GM12872 (cell line): Measurements from ENCODE around the gene ANKMY1.

Experiments used
- TF ChIP-seq, protein P1 (sequence below): IDR thresholded peaks from 3 replicates; pipeline ENCODE4 v1.5.1; 2011; ENCODE audit warnings: low read depth, mild to moderate bottlenecking, low read length, moderate library complexity; ENCODE audit not compliant: insufficient read depth

ANKMY1 gene

DNA sequence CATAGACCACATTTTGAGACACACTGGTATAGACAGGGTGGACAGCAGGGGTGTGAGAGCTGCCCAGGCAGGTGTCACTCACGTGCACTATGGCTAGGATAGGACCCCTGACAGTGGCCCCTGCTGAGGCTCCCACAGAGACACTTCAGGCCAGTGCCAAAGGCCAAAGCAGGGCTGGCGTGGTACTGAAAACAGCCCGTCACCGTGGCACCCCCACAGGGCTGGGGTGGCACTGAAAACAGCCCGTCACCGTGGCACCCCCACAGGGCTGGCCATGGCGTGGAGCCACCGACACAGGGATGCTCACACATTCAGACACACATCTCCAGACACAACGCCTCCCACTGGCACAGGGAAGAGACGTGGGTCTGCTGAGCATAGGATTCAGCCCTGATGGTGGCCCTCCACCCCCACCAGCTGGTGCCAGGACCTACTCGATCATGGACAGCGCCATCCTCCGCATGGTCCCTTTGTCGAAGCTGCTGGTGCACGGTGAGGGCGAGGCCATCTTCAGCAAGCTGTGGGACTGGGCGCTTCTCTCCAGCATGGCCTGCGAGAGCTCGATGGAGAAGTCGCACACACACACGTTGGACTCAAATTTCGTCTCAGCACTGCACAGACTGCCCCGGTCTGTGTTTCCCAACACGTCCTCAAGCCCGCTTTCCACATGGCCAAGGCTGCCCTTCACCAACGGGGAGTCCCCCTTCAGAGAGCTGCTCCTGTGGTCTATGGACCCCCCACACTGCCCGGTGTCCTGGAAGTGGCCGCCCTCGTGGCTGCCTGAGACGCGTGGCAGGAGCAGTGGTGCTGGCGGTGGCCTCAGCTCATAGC lies 34.1 kb downstream of the ANKMY1 start:
- TF ChIP-seq, protein P1, sequence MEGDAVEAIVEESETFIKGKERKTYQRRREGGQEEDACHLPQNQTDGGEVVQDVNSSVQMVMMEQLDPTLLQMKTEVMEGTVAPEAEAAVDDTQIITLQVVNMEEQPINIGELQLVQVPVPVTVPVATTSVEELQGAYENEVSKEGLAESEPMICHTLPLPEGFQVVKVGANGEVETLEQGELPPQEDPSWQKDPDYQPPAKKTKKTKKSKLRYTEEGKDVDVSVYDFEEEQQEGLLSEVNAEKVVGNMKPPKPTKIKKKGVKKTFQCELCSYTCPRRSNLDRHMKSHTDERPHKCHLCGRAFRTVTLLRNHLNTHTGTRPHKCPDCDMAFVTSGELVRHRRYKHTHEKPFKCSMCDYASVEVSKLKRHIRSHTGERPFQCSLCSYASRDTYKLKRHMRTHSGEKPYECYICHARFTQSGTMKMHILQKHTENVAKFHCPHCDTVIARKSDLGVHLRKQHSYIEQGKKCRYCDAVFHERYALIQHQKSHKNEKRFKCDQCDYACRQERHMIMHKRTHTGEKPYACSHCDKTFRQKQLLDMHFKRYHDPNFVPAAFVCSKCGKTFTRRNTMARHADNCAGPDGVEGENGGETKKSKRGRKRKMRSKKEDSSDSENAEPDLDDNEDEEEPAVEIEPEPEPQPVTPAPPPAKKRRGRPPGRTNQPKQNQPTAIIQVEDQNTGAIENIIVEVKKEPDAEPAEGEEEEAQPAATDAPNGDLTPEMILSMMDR = no peak

DNA sequence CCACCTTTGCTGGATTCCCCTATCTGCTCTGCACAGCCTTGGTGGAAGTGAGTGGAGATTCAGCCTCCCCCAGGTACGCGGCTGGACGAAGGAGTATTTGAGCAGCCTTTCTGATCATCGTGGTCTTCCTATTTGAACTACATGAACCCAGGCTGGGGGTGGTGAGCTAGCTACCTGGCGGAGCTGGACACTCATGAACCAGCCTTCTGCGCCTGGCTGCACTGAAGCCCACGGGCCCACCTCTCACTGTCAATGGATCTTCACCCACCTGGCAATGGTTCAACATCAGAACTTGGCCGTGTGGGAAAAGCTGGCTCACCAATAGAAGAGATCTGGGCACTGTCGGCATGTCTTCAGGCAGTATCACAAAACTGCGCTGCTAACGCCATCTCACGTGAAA lies 35.4 kb downstream of the ANKMY1 start:
- TF ChIP-seq, protein P1 = no peak

DNA sequence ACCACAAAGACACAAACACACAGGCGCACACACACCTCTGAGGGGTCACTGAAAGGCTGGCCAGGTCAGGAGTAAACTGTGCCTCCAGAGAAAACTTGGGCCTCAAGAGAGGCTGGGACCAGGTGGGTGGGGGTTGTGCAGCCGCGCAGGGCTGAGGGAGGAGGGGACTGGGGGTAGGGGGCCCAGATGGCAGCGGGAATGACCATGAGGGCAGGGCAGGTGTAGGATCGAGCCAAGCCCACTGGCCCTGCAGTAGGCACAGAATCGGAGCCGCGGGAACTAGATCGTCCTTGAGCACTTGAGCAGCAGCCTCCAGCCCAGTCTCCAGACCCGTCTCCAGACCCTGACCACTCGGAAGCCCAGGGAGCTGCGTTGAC lies 36.8 kb downstream of the ANKMY1 start:
- TF ChIP-seq, protein P1 = no peak

DNA sequence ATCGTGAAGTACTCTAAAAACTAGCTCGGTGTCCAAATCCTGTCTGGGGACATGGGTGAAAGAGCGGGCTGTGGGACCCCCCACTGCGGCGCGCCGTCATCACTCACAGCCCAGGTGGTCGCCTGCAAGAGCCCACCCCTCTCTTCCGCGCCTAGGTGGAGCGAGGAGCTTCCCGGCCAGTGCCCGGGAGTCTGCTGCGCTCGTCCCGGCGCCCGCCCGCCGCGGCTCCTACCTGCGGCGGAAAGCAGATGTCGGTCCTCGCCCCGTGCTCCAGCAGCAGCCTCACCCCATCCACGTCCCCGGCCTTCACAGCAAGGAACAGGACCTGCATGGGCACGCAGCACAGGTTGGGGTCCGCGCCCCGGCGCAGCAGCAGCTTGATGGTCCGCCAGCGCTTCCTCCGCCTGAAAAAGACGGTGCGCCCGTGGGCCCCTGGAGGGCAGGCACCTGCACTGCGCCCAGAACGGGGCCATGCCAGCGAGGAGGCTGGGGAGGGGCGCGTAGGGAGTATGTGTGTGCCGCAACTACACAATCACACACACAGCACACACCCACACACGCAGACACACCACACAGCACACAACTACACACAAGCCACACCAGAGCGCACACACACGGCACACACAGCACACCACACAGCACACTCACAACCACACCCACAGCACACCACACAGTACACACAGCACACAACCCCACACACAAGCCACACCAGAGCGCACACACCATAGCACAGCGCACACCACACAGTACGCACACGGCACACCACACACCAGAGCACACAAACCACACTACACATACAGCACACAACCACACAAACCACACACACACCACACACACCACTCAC lies 37.4 kb downstream of the ANKMY1 start:
- TF ChIP-seq, protein P1 = no peak

DNA sequence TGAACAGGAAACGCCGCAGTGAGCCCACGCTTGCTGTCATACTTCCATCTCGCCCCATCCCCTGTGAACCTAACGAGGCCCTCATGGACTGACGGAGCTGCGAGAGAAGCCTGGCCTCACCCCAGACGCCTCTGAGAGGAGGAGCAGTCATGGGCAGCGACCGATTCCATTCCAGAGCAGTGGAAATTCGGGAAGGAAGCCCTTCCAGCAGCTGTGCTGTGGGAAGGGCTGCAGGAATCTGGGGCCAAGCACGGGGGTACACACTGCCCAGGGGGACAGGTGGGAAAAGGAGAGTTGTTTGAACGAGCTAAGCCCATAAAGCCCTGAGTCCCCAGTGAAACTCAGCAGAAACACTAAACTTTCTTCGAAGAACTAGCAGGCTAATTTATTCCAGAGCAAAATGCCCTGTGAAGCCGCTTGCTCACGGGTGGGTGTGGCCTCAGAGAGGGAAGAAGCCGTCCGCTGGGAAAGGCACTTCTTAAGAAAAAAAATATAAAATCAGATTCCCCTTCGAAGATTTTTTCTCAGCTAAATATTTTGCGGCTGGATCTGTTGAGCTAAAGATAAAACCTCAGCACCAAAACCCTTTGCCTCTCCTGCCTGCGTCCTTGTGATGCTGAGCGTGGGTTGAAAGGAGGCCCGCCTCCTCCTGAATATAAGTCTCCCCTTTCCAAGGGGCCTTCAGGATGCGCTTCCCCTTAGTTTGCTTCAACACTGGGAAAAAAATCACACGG lies 38.2 kb downstream of the ANKMY1 start:
- TF ChIP-seq, protein P1 = no peak

DNA sequence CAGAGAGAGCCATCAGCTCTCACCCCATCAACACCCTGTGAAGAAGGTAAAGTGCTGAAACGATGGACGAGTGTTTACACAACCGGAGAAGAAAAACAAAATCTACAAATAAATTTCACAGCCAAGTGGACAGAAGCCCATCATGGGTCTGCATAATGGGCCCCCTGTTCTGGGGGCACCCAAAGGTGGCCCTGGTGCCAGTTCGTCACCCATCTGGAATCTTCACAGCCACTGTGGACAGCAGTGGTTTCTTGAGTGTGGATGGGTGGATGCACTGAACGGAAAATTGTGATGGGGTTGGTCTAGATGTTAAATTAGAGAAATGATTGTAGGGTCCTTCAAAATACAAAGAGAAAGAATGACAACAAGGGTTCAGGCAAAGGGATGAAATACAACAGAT lies 38.8 kb downstream of the ANKMY1 start:
- TF ChIP-seq, protein P1 = no peak

DNA sequence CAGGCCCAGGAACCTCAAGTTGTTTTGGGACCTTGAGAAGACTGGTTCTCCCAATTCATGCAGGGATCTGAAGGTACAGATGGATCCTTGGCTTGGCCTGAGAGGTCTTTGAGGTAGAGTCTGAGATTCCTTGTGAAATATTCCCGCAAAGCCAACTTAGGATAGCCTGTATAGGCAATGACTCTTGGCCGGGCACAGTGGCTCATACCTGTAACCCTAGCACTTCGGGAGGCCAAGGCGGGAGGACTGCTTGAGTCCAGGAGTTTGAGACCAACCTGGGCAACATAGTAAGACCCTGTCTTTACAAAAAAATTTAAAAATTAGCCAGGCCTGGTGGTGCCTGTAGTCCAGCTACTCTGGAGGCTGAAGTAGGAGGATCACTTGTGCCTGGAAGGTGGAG lies 40.4 kb downstream of the ANKMY1 start:
- TF ChIP-seq, protein P1 = no peak
